Measurements from ENCODE around the gene RBMS3.
"Not testable (repeated sequence)": the region's sequence is repeated elsewhere in the genome, so short reads cannot be mapped to it uniquely, and the experiment has no call there.

RBMS3 gene

GRCh38 chr3:30044515-30044914, 763.6 kb downstream of the RBMS3 start:
- no peak for DNase-seq (ENCODE audit: low read depth in 2 of 3, low spot score in 2 of 3)

GRCh38 chr3:30048431-30048830, 767.6 kb downstream of the RBMS3 start:
- DNase-seq (ENCODE audit: low read depth in 2 of 3, low spot score in 2 of 3) = no peak

- not testable (repeated sequence) for DNase-seq (ENCODE audit: low read depth in 2 of 3, low spot score in 2 of 3)
These were observed 769.2 kb downstream of the RBMS3 start for GRCh38 chr3:30050116-30050515.

- no peak for DNase-seq (ENCODE audit: low read depth in 2 of 3, low spot score in 2 of 3)
These were observed 778.4 kb downstream of the RBMS3 start for GRCh38 chr3:30059240-30059639.
